Activated T-helper 17 cell treated with anti-CD3 and anti-CD28 coated beads, Interleukin-2, amount 50 U/mL, for 72 hours (primary cell): ENCODE data around the gene NET1. TPM values are rescaled to one million over a fixed set of nuclear protein-coding genes. Genes with fewer than 3 reads are reported as not detected.
A peak's percentile ranks its signal among the peaks of the same experiment; 100 is the strongest.

Experiments
- ATAC-seq: fragments of 150-1000 bp; cut with Tn5 transposase; replicated peaks from 2 replicates; pipeline ENCODE4 v1.10.0; 2021; ENCODE audit warnings: mild to moderate bottlenecking, moderate library complexity
- H3K27ac Mint-ChIP-seq: one replicate; pipeline ENCODE4 v1.8.0; 2022; ENCODE audit warnings: mixed read lengths
- H3K27me3 Mint-ChIP-seq: one replicate; pipeline ENCODE4 v1.8.0; 2022; ENCODE audit warnings: mixed read lengths
- H3K36me3 Mint-ChIP-seq: one replicate; pipeline ENCODE4 v1.8.0; 2022; ENCODE audit warnings: low read depth, mild to moderate bottlenecking, mixed read lengths
- H3K4me1 Mint-ChIP-seq: one replicate; pipeline ENCODE4 v1.8.0; 2022; ENCODE audit warnings: mixed read lengths
- H3K4me3 Mint-ChIP-seq: one replicate; pipeline ENCODE4 v1.8.0; 2022; ENCODE audit warnings: mild to moderate bottlenecking, mixed read lengths
- H3K9me3 Mint-ChIP-seq: one replicate; pipeline ENCODE4 v1.8.0; 2022; ENCODE audit warnings: mixed read lengths
- total RNA-seq, 2 donors: library from RNA; stranded (reverse); gene quantifications; one replicate each; pipeline ENCODE4 v1.2.3, GENCODE V29; 2022

The NET1 gene
- total RNA-seq, 2 donors from 2014 or later, result 17.0 to 39.6 TPM

DNA sequence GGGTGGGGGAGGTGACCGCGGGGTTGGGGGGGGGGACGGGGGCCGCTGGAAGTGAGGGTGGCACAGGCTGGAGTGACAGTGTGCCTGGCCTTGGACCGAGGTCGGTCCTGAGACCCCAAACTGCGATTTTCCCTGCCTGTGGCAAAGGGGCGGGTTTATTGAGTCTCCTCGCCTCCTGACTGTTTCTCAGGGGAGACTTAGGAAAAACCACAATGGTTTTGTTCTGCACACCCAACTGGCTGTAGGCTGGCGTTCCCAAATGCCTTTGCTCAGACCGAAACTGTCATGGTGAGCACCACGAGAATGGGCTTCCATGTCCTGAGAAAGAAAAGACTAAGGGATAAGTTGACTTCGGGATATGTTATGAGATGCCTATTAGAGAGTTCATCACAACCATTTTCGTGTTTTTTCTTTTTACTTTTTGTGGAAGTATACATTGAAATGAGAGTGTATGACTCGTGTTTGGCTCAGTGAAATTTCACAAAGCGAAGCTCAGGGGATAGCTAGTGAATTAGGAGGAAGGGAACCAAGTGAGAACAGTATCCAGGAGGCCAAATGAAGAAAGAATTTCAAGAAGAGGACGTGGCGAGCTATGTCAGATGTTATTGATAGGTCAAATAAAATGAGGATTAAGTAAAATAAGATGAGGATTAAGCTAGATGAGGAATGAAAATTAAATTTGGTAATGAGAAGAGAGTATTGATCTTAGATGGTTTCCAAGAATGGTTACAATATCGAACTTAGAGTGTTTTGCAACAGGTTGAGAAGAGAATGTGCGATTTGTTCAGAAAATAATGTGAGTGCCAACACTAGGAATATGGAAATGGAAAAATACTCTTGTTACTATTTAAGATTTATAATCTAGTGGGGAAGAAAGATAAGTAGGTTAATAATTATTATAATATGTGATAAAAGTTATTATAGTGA lies 918 bp downstream of the NET1 start:
- Mint-ChIP-seq H3K4me3 (no peak overlapping the region), H3K27ac (no peak overlapping the region), H3K4me1 (no peaks in the 10 kb centered on the region), H3K36me3 (no peaks in the 10 kb centered on the region), H3K9me3 (no peaks in the 10 kb centered on the region), H3K27me3 (peaks cover 16% of the 10 kb centered on the region)
- peak; percentile 16 for ATAC-seq

DNA sequence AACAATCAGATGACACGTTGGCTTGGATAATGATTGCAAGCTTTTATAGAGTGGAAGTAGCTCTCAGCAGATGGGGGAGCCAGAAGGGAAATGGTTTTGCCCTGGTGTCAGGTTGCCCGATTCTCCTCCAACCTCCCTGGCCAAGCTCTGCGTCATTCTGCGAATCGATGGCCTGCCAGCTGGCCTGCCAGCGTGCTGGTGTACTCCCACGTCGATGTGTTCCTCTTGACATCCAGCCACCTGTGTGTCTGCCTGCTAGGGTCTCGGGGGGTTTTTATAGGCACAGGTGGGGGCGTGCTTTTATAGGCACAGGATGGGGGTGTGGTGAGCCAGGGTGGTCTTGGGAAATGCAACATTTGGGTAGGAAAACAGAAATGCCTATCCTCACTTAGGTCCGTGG lies 4.6 kb downstream of the NET1 start:
- no peak for ATAC-seq
- peaks cover 4% of the 10 kb centered on the region for H3K9me3 Mint-ChIP-seq
- H3K27ac Mint-ChIP-seq, result no peak overlapping the region
- H3K4me1 Mint-ChIP-seq, result no peaks in the 10 kb centered on the region
- H3K27me3 Mint-ChIP-seq, result no peaks in the 10 kb centered on the region
- H3K36me3 Mint-ChIP-seq, result no peaks in the 10 kb centered on the region
- H3K4me3 Mint-ChIP-seq, result no peak overlapping the region

DNA sequence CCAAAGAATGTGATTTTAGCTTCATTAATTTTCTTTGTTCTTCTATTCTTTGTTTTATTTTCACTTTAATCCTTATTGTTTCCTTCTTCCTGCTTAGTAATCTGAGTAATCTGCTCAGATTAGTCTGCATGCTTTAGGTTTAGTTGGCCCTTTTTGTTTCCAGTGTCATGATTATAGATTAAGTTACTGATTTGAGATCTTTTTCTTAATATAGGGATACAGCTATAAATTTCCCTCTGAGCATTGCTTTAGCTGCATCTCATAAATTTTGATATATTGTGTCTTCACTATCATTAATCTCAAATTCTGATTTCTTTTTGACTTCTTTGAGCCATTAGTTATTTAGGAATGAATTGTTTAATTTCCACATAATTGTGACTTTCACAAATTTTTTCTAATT lies 6.2 kb downstream of the NET1 start:
- Mint-ChIP-seq H3K4me1 (no peaks in the 10 kb centered on the region), H3K4me3 (no peak overlapping the region), H3K27ac (no peak overlapping the region), H3K9me3 (peaks cover 4% of the 10 kb centered on the region), H3K27me3 (no peaks in the 10 kb centered on the region), H3K36me3 (no peaks in the 10 kb centered on the region)
- no peak for ATAC-seq

DNA sequence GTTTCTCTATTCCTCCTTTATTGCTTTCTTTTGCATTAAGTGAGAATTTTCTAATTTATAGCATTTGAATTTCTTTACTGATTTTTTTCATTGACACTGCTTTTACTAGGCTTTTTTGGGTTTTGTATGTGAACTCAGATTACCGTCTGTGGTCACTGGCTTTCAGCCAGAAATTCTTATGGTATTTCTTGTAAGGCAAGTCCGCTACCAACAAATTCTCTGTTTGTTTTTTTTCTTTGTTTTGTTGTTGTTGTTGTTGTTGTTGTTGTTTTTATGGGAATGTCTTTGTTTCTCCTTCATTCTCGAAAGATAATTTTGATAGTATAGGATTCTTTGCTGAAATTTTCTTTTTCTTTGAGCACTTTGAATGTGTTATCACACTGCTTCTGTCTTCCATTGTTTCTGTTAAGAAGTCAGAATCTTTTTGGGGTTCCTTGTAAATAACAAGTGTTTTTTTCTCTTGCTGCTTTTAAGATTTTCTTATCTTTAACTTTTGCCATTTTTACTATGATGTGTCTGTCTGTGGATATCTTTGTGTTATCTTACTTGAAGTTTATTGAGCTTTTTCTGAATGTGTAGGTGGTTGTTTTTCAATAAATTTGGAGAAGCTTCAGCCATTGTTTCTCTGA lies 7.2 kb downstream of the NET1 start:
- peaks cover 4% of the 10 kb centered on the region for H3K9me3 Mint-ChIP-seq
- H3K27me3 Mint-ChIP-seq, result no peaks in the 10 kb centered on the region
- no peaks in the 10 kb centered on the region for H3K36me3 Mint-ChIP-seq
- ATAC-seq, result no peak
- H3K4me1 Mint-ChIP-seq, result no peaks in the 10 kb centered on the region
- H3K4me3 Mint-ChIP-seq, result no peak overlapping the region
- H3K27ac Mint-ChIP-seq, result no peak overlapping the region

DNA sequence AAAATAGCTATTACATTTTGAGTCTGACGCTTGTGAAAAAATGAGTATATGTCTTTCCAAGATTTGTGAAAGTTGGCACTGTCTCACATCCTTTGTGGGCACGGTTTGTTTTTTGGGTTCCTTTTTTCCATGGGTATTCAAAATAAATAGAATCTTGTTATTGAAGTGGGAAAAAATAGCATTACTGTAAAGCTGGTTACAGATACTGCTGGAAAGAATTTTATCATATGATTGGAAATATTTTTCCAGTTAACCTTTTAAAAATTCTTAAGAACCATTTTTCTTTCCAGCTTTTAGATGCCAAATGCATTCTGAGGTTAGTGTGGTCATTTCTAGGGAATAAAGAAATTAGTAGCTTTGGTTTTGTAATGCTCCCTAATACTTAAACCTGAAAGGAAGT lies 11.4 kb downstream of the NET1 start:
- no peaks in the 10 kb centered on the region for H3K36me3 Mint-ChIP-seq
- no peak overlapping the region for H3K27ac Mint-ChIP-seq
- H3K4me3 Mint-ChIP-seq, result no peak overlapping the region
- H3K4me1 Mint-ChIP-seq, result no peaks in the 10 kb centered on the region
- peaks cover 4% of the 10 kb centered on the region for H3K9me3 Mint-ChIP-seq
- no peak for ATAC-seq
- no peaks in the 10 kb centered on the region for H3K27me3 Mint-ChIP-seq

DNA sequence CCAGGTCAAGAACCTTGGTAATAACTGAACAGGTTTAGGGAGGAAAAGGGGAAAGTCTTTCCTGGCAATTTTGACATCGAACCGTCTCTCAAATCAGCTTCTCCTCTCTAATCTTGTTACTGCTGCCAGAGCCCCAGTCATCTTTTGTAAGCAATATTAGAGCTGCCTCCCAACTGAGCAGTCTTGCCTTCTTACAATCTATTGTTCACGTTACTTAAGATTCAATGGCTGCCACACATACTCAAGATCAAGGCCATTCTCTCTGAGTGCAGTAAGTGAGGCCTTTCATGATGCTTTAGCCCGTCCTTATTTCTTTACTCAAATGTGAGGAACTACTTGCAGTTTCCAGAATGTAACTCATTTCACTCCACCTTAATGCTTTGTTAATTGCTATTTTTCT lies 12.4 kb downstream of the NET1 start:
- H3K27me3 Mint-ChIP-seq, result no peaks in the 10 kb centered on the region
- no peak overlapping the region for H3K27ac Mint-ChIP-seq
- H3K36me3 Mint-ChIP-seq, result peaks cover 5% of the 10 kb centered on the region
- H3K9me3 Mint-ChIP-seq, result no peaks in the 10 kb centered on the region
- no peak overlapping the region for H3K4me3 Mint-ChIP-seq
- no peak for ATAC-seq
- H3K4me1 Mint-ChIP-seq, result no peaks in the 10 kb centered on the region

DNA sequence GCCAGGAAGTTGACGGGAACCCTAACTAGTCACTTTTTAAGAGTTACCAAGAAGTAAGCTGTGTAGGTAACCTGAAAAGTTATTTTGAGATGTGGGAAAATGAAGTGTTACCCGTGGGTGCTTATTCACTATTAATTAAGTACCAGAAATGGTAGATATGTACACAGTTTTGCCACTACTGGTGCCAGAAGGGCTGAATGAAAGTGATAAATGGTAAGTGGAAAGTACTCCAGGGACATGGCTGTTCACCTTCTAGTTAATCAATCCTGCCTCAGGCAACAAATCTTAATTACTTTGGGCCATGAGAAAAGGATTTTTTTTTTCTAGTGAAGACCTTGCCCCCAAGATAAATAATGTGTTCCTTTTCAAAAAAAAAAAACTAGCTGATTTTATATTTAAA lies 15.8 kb downstream of the NET1 start:
- Mint-ChIP-seq H3K4me1 (no peaks in the 10 kb centered on the region), H3K27ac (no peak overlapping the region), H3K9me3 (no peaks in the 10 kb centered on the region), H3K4me3 (no peak overlapping the region), H3K36me3 (peaks cover 16% of the 10 kb centered on the region), H3K27me3 (no peaks in the 10 kb centered on the region)
- ATAC-seq, result no peak

DNA sequence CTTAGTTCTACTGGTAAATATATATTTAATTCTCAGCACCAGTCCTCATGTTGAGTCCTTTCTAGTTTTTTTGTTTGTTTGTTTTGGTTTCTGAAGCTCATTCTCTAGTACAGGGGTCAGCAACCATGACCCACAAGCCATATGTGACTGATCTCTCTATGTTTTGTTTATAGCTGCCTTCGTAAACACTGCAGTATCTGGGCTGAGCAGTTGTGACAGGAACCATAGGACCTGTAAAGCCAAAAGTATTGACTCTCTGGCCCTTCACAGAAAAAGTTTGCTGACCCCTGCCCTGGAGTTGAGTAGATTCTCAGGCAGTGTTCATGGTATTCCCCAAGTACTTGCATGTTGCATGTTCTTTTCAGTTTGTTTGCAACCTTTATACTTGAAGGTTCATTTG lies 20.8 kb downstream of the NET1 start:
- Mint-ChIP-seq H3K27me3 (no peaks in the 10 kb centered on the region), H3K4me3 (no peak overlapping the region), H3K27ac (no peak overlapping the region), H3K4me1 (peaks cover 5% of the 10 kb centered on the region), H3K9me3 (no peaks in the 10 kb centered on the region), H3K36me3 (peaks cover 16% of the 10 kb centered on the region)
- ATAC-seq, result no peak

DNA sequence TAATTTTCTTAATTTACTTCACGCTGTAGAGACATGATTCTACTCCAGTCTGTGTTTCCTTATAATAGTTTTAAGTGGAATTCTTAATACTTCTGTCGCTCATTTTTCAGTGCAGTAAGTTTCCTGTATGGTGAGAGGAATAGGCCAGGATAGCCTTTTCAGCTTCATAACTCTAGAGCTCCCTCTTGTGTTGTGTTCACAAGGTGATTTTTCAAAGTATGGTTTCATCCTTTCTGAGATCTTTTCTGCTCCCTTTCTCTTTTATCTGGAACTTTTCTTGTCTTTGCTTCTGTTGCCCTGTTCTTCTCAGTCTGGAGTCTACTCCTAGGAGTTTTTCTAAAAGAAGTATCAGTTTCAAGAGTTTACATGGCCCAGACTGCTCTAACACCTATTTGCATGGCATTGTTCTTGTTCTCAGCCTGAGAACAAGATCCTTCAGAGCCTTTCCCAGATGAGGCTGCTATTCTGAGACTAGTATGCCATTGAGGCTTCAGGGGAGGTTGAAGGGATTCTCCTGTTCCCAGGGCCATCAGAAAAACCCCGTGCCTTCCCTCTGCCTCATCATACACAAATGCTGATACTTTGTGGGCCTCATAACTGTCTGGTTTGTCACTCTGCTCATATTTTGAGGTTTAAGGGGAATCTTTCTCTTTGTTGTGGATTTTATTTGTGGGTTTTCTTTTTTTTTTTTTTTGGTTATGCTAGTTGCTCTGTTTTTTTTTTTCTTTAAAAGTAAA lies 21.8 kb downstream of the NET1 start:
- Mint-ChIP-seq H3K4me1 (peaks cover 5% of the 10 kb centered on the region), H3K4me3 (no peak overlapping the region), H3K9me3 (no peaks in the 10 kb centered on the region), H3K27me3 (no peaks in the 10 kb centered on the region), H3K36me3 (peaks cover 14% of the 10 kb centered on the region), H3K27ac (no peak overlapping the region)
- peak; percentile 72 for ATAC-seq

DNA sequence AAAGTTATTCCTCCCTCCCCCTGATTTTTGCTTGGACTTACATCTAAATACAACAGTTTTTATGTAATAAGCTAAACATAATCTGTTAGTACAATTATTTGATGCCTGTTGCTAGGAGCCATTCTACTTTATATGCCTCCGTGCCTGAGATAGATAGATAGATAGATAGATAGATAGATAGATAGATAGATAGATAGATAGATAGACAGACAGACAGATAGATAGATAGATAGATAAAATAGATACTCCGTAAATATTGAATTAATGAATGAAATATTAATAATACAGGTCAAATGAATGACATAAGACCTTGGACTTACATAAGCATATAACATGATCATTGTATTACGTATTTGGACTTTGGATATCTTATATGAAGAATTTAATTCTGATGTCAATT lies 23.0 kb downstream of the NET1 start:
- peaks cover 11% of the 10 kb centered on the region for H3K36me3 Mint-ChIP-seq
- ATAC-seq, result no peak
- H3K9me3 Mint-ChIP-seq, result no peaks in the 10 kb centered on the region
- H3K27ac Mint-ChIP-seq, result no peak overlapping the region
- H3K27me3 Mint-ChIP-seq, result no peaks in the 10 kb centered on the region
- H3K4me1 Mint-ChIP-seq, result peaks cover 5% of the 10 kb centered on the region
- H3K4me3 Mint-ChIP-seq, result no peak overlapping the region

DNA sequence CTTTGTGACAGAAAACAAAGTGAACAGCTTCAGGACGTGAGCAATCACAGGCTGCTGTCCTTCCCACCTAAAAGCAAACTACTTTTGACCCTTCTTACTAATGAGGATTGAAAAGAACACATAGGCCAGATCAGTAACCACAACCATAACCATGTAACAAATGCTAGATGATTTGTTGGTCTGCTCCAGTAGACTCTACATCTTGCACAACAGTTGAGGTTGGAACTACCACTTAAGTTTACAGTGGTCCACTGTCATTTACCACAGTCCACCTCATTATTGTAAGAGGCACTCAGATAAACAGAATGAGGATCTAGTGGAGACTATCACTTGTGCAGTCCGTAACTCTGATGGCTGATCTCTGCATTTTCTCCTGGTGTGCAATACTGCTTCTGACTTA lies 27.8 kb downstream of the NET1 start:
- no peaks in the 10 kb centered on the region for H3K27me3 Mint-ChIP-seq

DNA sequence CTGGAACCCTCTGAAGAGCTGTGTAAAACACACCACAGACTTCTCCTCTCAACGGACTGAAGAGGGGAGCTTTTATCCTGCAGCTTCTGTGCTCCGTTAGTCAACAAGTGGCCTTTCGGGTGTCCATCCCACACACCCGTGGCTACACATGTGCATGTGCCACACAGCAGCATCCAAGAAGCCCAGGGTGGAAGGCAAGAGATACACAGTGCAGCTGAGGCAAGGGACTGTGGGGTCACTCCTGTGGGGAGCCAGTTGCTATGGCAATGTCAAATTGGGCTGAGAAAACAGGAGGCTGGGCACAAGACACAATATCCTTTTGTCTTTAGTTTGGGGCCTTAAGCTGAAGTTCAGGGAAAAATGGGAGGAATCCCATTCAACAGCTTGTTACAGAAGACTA lies 28.7 kb downstream of the NET1 start:
- no peak overlapping the region for H3K4me3 Mint-ChIP-seq
- no peaks in the 10 kb centered on the region for H3K27me3 Mint-ChIP-seq
- no peak for ATAC-seq
- peaks cover 17% of the 10 kb centered on the region for H3K4me1 Mint-ChIP-seq
- H3K36me3 Mint-ChIP-seq, result no peaks in the 10 kb centered on the region
- H3K9me3 Mint-ChIP-seq, result no peaks in the 10 kb centered on the region
- no peak overlapping the region for H3K27ac Mint-ChIP-seq

More for the DNA sequence above, 27.8 kb downstream of the NET1 start:
- Mint-ChIP-seq H3K4me3 (no peak overlapping the region), H3K4me1 (peaks cover 17% of the 10 kb centered on the region), H3K36me3 (no peaks in the 10 kb centered on the region), H3K9me3 (no peaks in the 10 kb centered on the region), H3K27ac (no peak overlapping the region)
- ATAC-seq, result no peak

DNA sequence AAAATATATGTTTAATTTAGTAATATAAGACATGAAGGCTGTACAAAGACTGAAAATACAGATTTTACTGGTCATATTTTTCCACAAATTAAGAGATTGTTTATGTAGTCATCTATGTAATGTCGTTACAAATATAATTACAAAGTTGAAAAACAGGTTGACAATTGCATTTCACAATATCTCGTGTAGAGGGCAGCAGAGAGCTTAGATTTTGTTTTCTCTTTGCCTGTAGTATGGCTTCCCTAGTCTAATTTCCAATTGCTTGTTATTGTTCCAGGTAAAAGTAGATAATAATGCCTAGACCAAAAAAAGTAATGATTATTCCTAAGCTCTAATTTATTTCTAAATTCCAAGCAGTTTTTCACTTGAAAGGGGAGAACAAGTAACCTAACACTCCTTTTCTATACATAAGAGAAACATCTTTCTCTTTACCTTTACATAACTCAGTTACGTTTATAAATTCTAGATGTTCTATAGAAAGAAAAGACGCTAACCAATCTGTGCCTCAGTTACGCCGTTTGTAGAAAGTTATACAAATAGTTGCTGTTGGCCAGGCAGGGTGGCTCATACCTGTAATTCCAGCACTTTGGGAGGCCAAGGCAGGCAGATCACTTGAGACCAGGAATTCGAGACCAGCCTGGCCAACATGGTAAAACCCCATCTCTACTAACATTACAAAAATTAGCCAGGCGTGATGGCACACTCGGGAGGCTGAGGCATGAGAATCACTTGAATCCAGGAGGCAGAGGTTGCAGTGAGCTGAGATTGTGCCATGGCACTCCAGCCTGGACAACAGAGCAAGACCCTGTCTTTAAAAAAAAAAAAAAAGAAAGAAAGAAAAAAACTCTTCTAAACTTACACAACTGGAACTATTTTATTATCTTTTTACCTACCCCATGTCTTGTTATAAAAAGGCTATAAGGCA lies 30.0 kb downstream of the NET1 start:
- Mint-ChIP-seq H3K9me3 (no peaks in the 10 kb centered on the region), H3K4me3 (no peak overlapping the region), H3K4me1 (peaks cover 21% of the 10 kb centered on the region), H3K27ac (peak overlapping the region; percentile 4), H3K27me3 (no peaks in the 10 kb centered on the region), H3K36me3 (no peaks in the 10 kb centered on the region)
- ATAC-seq, result no peak

DNA sequence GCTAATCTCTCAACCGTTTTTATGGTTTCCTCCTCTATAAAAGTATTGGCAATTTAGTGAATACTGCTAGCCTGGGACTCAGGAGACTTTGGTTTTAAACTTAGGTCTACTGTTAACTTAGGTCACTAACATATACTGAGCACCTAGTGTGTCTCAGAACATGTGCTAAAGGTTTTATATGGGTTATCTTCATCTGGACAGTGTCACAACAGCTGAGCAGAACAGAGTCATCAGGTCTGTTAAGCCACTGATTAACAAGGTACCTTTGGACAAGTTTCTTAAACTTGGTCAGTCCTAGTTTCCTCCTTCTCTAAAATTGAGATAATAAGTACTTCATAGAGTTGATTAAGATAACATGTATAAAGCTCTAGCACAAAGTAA lies 30.6 kb downstream of the NET1 start:
- peak overlapping the region; percentile 4 for H3K27ac Mint-ChIP-seq
- peaks cover 26% of the 10 kb centered on the region for H3K4me1 Mint-ChIP-seq
- H3K36me3 Mint-ChIP-seq, result no peaks in the 10 kb centered on the region
- no peaks in the 10 kb centered on the region for H3K27me3 Mint-ChIP-seq
- no peak overlapping the region for H3K4me3 Mint-ChIP-seq
- ATAC-seq, result no peak
- H3K9me3 Mint-ChIP-seq, result no peaks in the 10 kb centered on the region
